ENCODE measurements around the gene TNFSF15. TPM values are rescaled to one million over a fixed set of nuclear protein-coding genes. Genes with fewer than 3 reads are reported as not detected.

Gene TNFSF15
- total and polyA plus RNA-seq, 12 donors = 0.37 to 4.3 (median 1.3) TPM

DNA sequence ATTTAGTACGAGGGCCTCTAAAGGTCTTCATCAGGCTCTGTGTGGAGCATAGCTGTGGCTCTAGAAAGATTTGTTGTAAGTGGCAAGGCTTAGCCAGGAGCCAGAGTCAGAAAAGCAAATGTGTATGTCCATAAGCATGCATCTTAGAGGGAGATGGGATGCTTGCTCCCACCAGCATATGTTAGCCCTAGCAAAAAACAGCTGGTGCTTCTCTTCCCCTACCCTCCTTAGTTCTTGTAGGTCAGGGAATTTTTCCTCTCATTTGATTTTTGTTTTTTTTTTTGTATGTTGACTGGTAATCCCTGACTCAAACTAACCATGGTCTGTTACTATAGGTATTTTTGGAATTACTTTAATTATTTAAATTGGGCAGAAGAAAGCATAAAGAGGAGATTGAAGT lies 7.7 kb downstream of the TNFSF15 start:
- Histone ChIP-seq H3K9me3 (replicated peaks in 1 of 3) (no peaks in the 10 kb centered on the region), H3K4me1 (replicated peaks in 1 of 2) (peaks cover 0 to 4% of the 10 kb centered on the region in 2 donors)
- WGBS, 4 donors = 60 to 73% (median 72%) methylated on average over 1 of the region's 1 CpG

DNA sequence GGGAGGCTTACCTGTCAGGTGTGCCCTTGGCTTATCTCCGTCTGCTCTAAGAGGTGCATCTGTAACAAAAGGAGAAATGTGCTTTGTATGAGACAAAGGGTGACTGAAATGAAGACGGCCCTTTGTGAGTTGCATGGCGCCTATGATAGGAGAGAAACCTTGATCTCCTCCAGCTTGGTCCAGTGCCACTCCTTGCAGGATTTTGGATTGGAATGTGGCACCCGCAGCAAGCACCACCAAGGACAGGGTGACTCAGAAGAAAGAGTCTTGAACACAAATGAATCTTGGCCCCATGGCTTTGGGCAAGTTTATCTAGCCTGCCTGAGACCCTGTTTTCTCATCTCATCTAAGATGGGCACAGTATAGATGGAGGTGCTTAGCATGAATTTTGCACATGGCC lies 13.4 kb downstream of the TNFSF15 start:
- Histone ChIP-seq H3K4me1 (replicated peaks in 1 of 2) (no peaks in the 10 kb centered on the region), H3K36me3 (replicated peaks in 1 of 2) (no peaks in the 10 kb centered on the region), H3K27me3 (no peaks in the 10 kb centered on the region), H3K9me3 (replicated peaks in 1 of 3) (no peaks in the 10 kb centered on the region), H3K4me3 (no peak overlapping the region), H3K27ac (no peak overlapping the region)
- DNase-seq = no peak
- WGBS, 4 donors = 56 to 66% (median 63%) methylated on average over 4 of the region's 4 CpGs
- TF ChIP-seq, protein P1, sequence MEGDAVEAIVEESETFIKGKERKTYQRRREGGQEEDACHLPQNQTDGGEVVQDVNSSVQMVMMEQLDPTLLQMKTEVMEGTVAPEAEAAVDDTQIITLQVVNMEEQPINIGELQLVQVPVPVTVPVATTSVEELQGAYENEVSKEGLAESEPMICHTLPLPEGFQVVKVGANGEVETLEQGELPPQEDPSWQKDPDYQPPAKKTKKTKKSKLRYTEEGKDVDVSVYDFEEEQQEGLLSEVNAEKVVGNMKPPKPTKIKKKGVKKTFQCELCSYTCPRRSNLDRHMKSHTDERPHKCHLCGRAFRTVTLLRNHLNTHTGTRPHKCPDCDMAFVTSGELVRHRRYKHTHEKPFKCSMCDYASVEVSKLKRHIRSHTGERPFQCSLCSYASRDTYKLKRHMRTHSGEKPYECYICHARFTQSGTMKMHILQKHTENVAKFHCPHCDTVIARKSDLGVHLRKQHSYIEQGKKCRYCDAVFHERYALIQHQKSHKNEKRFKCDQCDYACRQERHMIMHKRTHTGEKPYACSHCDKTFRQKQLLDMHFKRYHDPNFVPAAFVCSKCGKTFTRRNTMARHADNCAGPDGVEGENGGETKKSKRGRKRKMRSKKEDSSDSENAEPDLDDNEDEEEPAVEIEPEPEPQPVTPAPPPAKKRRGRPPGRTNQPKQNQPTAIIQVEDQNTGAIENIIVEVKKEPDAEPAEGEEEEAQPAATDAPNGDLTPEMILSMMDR (IDR thresholded peaks at IDR 0.05) = no peak
- no peak for TF ChIP-seq POLR2A (IDR thresholded peaks at IDR 0.05)
- intact Hi-C loops (cut with DNase I) = no loop called here

More for the DNA sequence above, 7.7 kb downstream of the TNFSF15 start:
- no peak for DNase-seq
- no peak overlapping the region for H3K27ac ChIP-seq
- no peaks in the 10 kb centered on the region for H3K36me3 ChIP-seq (replicated peaks in 1 of 2)
- TF ChIP-seq POLR2A (IDR thresholded peaks at IDR 0.05) = no peak
- TF ChIP-seq, protein P1 (IDR thresholded peaks at IDR 0.05) = no peak
- no peak overlapping the region for H3K4me3 ChIP-seq
- intact Hi-C loops (cut with DNase I) = no loop called here
- H3K27me3 ChIP-seq = no peaks in the 10 kb centered on the region

DNA sequence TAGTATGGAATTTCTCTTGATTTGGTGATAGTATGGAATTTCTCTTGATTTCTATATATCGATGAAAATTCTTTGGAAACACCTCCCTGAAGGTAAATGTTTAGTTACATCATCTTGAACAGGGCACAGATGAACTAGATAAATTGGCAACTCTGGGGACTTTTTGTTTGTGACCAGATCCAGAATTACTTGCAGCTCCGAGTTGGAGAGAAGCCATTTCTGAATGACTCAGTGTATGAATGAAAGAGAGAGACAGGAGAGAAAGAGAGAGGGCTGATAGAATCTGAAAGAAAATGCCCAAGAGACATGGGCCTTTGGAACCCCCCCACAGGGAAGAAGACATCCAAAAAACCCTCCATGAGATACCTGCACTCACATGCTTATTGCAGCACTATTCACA lies 14.1 kb downstream of the TNFSF15 start:
- no peak overlapping the region for H3K27ac ChIP-seq
- intact Hi-C loops (cut with DNase I) = no loop called here
- no peaks in the 10 kb centered on the region for H3K9me3 ChIP-seq (replicated peaks in 1 of 3)
- H3K36me3 ChIP-seq (replicated peaks in 1 of 2) = no peaks in the 10 kb centered on the region
- no peaks in the 10 kb centered on the region for H3K27me3 ChIP-seq
- no peak overlapping the region for H3K4me3 ChIP-seq
- no peaks in the 10 kb centered on the region for H3K4me1 ChIP-seq (replicated peaks in 1 of 2)
- 65 to 84% (median 76%) methylated on average over 2 of the region's 2 CpGs for WGBS, 4 donors
- no peak for TF ChIP-seq POLR2A (IDR thresholded peaks at IDR 0.05)
- TF ChIP-seq, protein P1 (IDR thresholded peaks at IDR 0.05) = no peak
- DNase-seq = no peak

DNA sequence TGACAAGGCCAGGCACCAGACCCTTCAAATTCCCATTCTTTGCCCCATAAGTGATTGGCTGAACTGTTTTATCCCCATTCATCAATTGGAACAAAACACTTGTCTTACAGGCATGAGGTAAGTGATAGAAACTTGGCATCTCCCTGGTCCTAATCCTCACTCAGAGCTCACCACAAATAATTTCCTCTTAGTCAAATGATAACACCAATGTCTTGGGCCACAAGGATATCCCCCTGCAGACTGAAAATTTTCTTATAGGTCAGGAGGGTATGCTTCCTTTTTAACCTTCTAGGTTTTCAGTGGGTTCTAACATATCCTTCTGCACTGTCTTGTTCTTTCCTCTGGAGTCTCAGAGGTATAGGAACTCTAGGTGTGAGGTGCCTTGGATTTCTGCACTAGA lies 14.5 kb downstream of the TNFSF15 start:
- TF ChIP-seq, protein P1 (IDR thresholded peaks at IDR 0.05) = no peak
- TF ChIP-seq POLR2A (IDR thresholded peaks at IDR 0.05) = no peak
- Histone ChIP-seq H3K4me1 (replicated peaks in 1 of 2) (no peaks in the 10 kb centered on the region), H3K27ac (no peak overlapping the region)

More for the DNA sequence above, 14.5 kb downstream of the TNFSF15 start:
- Histone ChIP-seq H3K36me3 (replicated peaks in 1 of 2) (no peaks in the 10 kb centered on the region), H3K4me3 (no peak overlapping the region), H3K9me3 (replicated peaks in 1 of 3) (no peaks in the 10 kb centered on the region), H3K27me3 (no peaks in the 10 kb centered on the region)
- intact Hi-C loops (cut with DNase I) = no loop called here
- DNase-seq = no peak

All from adrenal gland (tissue), 12 donors.